Neural cell (in vitro differentiated cells): ENCODE measurements around the gene RGS12.

Experiments
- CTCF ChIP-seq: fragments of 450-650 bp; IDR thresholded peaks from 2 replicates; pipeline ENCODE4 v1.5.1; 2014; ENCODE audit warnings: antibody characterized with exemption, mild to moderate bottlenecking, moderate library complexity; ENCODE audit not compliant: poor library complexity, severe bottlenecking
- POLR2AphosphoS5 ChIP-seq: IDR thresholded peaks from 2 replicates; pipeline ENCODE4 v1.6.1; 2012
- TAF1 ChIP-seq: IDR thresholded peaks from 2 replicates; pipeline ENCODE4 v1.6.1; 2012; ENCODE audit warnings: low read depth

- no peak for TF ChIP-seq CTCF
- no peak for TF ChIP-seq POLR2AphosphoS5
- no peak for TF ChIP-seq TAF1
Measured at GRCh38 chr4:3299976-3300671, 7.3 kb downstream of the RGS12 start.
